GM18517 (cell line): ENCODE measurements around the gene ACOT7.
"Not testable (repeated sequence)": the region's sequence is repeated elsewhere in the genome, so short reads cannot be mapped to it uniquely, and the experiment has no call there.

ENCODE experiments used
- ATAC-seq: cut with Tn5 transposase; IDR thresholded peaks from one replicate; pipeline ENCODE4 v1.9.1; 2021; ENCODE audit warnings: mild to moderate bottlenecking, moderate library complexity; ENCODE audit not compliant: unreplicated experiment

Gene ACOT7

DNA sequence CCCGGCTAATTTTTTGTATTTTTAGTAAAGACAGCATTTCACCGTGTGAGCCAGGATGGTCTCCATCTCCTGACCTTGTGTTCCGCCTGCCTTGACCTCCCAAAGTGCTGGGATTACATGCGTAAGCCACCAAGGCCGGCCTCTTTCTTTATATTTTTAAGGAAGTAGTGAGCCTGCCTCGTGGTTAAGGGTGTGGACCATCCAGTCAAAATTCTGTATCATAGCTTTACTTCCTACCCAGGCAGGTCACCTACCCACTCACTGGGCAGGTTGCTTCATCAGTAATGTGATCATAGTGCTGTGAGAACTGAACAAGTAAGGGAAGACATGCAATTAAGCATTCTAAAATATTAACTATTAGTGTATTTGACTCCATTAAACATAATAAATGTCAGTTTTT is 8.1 kb upstream of the ACOT7 start:
- no peak for ATAC-seq

DNA sequence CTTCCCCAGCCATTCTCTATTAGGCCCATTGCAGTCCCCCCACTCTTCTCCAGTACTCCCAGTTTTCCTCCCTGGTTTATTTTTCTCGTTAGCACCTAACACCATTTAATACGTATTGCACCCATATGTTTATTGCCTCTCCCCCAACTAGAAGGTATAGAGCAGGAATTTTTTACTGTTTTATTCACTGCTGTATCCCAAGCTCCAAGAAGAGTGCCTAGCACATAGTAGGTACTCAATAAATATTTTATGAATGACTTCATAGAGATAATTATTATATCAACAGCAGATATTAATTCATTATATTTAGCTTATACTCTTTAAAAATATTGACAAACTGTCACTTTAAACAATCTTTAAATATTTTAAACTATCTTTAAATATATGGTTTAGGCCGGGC is 5.7 kb upstream of the ACOT7 start:
- no peak for ATAC-seq

DNA sequence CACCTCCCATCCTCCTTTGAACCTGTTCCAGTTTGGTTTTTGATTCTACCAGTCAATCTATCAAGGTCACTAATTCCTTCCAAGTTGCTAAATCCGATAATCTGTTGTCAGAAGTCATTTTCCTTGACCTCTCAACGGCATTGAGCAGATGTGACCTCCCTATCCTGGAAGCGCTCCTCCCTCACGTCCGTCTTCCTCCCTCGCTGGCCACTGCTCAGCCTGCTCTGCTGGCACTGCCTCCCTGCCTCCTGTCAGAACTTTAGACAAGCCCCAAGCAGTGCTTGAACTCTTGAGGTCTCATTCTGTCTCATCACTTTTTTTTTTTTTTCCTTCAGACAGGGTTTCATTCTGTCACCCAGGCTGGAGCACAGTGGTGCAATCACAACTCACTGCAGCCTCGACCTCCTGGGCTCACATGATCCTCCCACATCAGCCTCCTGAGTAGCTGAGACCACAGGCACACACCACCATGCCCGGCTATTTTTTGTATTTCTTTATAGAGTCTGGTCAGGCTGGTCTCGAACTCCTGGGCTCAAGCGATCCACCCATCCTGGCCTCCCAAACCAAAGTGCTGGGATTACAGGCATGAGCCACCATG is 4.4 kb upstream of the ACOT7 start:
- no peak for ATAC-seq

DNA sequence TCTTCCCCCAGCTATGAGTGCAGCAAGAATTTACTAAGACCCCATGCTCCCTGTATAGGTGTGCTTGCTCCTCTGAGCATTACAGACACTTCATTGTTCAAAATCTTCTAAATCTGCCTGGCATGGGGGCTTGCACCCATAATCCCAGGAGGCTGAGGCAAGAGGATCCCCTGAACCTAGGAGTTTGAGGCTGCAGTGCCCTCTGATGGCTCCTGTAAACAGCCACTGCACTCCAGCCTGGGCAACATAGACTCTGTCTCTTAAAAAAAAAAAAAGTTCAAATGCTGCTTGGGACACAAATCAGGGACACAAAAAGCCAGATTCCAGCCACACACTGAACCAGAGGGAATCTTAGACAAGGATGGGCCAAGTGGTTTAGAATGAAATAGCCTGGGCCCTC is 3.4 kb upstream of the ACOT7 start:
- ATAC-seq: no peak

DNA sequence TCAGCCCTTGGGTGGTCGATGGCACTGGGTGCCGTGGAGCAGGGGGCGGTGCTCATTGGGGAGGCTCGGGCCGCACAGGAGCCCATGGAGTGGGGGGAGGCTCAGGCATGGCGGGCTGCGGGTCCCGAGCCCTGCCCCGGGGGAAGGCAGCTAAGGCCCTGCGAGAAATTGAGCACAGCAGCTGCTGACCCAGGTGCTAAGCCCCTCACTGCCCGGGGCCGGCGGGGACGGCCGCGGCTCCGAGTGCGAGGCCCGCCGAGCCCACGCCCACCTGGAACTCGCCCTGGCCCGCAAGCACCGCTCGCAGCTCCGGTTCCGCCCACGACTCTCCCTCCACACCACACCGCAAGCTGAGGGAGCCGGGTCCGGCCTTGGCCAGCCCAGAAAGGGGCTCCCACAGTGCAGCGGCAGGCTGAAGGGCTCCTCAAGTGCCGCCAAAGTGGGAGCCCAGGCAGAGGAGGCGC is 2.2 kb upstream of the ACOT7 start:
- ATAC-seq: not testable (repeated sequence)

DNA sequence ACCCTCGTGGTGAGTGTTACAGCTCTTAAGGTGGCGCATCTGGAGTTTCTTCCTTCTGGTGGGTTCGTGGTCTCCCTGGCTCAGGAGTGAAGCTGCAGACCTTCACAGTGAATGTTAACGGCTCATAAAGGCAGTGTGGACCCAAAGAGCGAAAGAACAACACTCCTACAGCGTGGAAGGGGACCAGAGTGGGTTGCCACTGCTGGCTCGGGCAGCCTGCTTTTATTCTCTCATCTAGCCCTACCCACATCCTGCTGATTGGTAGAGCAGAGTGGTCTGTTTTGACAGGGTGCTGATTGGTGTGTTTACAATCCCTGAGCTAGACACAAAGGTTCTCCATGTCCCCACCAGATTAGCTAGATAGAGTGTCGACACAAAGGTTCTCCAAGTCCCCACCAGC is 1.6 kb upstream of the ACOT7 start:
- ATAC-seq: not testable (repeated sequence)

DNA sequence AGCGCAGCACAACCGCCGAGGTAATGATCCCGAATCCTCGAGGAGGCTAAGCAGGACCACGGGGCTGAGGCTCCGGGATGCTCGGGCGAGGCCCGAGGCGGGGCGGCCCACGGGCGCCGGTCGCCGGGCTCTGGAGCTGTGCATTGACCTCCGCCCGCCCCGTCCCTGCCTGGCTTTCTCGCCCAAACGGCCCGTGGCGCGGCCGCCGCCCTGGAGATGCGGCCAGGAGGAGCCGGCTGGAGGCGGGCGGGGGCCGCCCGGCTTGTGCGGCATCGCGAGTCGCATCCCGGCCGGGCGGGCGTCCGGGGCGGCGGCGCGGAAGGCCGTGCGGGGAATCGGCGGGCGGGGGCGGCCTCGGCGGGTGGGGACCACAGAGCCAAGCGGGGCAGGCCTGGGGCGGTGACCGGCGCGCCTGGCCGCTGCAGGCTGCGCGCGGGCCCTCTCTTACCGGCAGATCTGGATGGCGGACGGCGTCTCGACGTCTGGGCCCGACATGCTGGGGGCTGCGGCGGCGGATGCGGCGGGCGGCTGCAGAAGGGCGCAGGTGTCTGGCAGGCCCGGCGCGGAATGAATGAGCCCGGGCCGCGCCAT is 663 bp downstream of the ACOT7 start:
- peak; percentile 57 for ATAC-seq

DNA sequence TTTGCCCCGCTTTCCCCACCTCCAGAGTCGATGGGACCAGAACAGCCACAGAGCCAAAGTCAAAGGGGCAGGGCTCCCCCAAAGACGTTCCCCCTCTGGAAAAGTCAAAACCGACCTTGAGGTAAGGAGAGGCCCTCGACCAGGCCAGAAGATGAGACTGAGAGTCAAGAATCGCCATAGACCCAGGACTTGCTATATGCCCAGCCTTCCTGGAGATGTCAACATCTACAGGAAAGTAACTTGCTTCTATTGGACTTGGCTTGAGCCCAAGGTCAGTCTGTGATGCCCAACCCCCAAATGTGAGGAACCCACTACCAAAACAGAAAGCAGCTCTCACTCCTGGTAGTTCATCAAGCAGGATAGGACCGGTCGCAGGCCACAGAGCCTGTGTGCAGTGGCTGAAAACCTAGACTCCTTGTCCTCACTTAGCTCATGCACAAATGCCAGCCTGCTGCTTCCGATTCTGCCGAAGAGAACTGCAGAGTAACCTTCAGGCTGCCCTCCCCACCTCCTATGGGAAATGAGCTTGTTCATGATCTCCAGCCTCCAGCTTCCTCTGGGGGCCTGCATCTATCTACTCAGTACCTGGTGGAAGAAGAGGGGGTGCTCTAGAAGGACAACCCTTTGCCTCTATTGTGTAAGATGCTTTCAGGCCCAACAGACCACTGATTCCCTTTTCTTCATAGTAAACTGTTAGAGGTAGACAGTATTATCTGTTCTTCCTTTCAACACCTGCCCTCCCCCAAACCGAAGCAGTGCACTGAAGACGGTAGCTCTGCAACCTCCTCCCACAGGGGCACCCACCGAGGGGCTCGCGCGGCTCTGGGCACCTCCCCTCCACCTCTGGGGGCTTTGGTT is 1.4 kb downstream of the ACOT7 start:
- ATAC-seq: no peak

DNA sequence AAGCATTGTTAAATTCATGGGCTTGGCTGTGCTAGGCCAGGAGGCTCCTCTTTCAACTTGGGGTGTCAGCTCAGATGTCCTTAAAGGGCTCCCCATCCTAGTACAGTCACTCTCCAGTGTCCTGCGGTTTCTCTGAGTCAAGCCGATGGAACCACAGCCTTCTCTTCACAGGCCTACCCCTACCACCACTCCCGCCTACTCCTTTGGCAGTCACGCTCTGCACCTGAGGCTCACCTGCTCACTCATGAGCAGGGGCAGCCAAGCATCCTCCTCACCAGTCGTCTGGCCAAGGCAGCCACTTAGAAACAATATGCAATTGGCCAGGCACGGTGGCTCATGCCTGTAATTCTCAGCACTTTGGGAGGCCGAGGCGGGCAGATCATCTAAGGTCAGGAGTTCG is 3.6 kb downstream of the ACOT7 start:
- ATAC-seq: no peak

DNA sequence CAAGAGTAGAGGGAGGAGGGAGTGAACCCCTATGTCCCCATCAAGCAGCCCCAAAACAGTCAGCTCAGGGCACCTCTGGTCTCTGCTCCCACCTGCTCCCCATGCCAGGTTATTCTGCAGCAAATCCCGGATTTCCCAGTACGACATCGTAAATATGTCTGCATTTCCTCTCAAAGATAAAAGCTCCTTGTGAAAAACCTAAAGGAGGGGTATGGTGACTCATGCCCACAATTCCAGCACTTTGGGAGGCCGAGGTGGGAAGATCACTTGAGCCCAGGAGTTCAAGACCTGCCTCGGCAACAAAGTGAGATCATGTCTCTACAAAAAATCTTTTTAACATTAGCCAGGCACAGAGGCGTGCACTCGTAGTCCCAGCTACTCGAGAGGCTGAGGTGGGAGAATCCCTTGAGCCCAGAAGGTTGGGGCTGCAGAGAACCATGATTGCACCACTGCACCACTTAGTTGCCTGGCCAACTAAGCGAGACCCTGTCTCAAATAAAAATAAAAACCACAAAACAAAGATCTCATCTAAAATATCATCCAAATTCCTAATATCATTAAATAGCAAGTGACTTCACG is 7.1 kb downstream of the ACOT7 start:
- no peak for ATAC-seq

DNA sequence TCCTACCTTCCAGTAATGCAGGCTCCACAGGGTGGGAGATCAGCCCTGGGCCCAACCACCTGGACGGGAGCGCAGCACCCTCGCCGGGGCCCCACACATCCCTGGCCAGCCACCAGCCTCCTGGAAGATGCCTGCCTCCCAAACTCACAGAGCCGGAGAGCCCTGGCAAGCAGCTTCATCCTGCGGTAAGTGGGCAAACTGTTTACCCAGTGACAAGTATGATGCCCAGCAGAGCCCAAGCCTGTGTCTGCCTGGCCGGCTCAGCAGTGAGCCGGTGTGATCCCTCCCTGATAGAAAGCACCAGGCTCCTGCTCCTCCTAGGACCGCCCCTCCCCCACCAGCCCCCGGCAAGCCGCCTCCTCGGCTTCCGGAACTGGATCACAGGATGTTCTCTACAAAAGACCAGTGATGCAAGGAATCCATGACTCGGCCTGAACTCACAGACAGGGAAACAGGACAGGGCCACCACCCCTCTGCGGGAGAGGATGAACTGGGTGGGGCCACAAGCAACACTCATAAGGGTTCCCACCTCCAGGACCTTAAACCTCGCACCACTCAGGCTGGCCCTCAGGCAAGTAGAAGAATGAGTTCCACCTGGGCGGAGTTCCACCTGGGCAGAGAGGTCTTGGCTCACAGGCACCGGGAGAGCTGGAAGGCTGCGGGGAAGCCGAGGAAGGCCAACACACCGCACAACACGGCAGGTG is 7.9 kb downstream of the ACOT7 start:
- no peak for ATAC-seq

DNA sequence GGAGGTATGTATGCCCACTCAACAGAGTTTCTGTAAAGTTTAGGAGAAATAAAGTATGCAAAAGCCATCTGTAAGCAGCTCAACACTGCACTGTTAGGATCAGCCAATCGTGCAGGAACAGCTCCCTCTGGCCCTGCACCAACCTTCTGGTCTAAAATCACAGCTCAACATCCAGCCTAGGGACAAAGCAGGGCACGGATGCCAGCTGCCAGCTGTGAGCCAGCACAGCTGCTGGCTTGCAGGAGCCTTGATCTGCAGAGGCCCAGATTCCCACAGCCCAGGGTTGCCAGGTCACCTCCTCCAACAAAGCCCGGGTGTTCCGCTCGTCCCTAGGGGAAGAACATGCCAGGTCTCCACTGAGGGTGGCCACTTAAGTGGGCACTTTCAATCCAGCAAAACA is 8.6 kb downstream of the ACOT7 start:
- no peak for ATAC-seq

DNA sequence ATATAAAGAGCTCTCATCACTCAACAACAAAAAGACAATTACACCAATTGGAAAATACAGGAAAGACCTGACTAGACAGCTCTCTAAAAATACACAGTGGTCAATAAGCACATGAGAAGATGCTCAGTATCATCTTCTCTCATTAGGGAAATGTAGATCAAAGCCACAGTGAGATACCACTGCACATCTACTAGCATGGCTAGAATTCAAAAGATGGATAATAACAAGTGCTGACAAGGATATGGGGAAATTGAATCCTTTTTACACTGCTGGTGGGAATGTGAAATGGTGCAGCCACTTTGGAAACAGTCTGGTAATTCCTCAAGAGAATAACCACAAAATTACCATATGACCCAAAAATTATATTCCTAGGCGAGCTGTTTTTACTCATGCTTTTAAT is 9.4 kb downstream of the ACOT7 start:
- no peak for ATAC-seq

DNA sequence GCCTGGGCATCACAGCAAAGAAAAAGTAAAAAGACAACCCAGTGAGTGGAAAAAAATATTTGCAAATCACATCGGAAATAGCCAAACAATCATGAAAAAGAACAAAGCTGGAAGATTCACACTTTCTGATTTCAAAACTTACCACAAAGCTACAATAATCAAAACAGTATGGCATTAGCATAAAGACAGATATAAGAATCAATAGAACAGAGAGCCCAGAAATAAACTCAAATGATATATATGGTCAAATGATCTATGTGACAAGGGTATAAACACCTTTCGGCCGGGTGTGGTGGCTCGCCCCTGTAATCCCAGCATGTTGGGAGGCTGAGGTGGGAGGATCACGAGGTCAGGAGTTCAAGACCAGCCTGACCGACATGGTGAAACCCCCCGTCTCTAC is 13.5 kb downstream of the ACOT7 start:
- ATAC-seq: no peak

DNA sequence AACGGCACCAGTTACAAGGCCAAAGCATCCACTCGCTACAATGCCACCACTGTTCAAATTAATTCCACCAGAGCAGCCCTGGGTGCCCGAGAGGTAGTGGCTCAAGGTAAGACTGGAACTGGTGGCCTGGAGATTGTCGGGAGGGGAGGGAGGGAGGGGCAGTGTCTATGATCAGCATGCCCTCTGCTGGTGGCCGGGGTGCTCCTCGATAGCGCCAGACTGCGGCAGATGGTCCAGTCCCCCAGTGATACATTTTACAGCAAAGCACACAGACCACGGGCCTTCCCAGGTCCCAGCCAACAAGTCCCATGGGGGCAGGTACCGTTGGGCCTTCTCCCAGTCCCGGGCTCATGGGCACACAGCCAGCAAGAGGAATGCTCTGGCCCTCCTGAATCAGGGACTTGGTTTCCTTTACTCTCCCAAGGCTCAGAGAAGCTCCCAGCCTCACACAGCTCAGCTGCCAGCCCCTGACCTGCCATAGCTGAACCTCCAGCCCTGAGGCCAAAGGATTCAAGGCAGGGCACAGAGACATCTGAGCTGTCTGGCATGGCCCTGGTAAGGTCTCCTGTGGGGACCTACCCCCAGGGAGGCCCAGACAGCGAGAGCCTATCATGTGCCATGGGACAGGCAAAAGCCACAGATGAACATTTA is 15.3 kb downstream of the ACOT7 start:
- no peak for ATAC-seq

DNA sequence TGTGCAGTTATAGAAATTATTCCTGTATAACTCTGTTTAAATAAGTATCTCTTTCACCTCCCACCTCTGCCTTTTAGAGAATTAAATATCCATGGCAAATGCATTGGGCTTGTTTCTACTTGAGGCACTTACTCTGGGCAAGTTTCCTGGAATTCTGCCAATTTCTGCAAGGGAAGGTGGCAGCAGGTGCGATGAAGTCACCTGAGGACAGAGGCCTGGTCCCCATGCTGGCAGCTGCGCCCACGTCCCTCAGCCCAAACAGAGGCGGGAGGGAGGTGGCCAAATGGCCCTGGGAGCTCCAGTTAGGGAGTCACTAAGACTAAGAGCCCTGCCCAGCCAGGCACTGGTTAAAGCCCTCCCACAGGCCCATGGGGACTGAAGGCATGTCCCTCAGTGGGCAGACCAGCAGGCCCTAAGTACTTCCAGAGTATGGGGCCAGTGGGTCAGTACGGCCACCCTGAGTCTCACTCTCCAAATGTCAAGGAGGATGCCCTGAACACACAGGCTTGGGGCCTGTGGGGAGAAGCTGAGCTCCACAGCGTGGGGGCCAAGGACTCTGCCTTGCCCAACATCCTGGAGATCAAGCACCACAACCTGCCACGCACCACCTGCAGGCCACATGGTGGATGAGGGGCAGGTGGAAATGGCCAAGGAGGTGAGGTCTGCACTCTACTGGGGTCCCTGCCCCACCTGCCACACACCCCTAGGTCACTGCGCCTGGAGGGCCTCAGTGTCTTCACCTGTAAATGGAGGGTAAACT is 19.4 kb downstream of the ACOT7 start:
- no peak for ATAC-seq

DNA sequence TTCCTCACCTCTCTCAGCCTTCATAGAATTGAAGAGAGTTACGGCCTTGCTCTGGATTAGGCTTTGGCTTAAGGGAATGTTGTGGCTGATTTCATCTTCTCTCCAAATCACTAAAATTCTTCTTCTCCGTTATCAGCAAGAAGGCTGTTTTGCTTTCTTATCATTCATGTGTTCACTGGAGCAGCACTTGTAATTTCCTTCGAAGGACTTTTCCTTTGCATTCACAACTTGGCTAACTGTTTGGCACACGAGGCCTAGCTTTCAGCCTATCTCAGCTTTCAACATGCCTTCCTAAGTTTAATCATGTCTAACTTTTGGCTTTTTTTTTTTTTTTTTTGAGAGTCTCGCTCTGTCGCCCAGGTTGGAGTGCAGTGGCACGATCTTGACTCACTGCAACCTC is 21.3 kb downstream of the ACOT7 start:
- not testable (repeated sequence) for ATAC-seq

DNA sequence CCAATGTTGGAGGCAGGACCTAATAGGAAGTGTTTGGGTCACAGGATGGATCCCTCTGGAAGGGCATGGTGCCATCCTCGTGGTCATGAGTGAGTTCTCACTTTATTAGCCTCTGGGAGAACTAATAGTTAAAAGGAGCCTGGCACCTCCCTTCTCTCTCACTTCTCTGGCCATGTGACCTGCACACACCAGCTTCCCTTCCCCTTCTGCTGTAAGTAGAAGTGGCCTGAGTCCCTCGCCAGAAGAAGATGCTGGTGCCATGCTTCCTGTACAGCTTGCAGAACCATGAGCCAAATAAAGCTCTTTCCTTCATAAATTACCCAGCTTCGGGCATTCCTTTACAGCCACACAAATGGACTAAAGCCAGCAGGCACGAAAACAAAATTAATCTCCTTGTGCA is 23.6 kb downstream of the ACOT7 start:
- ATAC-seq: no peak

DNA sequence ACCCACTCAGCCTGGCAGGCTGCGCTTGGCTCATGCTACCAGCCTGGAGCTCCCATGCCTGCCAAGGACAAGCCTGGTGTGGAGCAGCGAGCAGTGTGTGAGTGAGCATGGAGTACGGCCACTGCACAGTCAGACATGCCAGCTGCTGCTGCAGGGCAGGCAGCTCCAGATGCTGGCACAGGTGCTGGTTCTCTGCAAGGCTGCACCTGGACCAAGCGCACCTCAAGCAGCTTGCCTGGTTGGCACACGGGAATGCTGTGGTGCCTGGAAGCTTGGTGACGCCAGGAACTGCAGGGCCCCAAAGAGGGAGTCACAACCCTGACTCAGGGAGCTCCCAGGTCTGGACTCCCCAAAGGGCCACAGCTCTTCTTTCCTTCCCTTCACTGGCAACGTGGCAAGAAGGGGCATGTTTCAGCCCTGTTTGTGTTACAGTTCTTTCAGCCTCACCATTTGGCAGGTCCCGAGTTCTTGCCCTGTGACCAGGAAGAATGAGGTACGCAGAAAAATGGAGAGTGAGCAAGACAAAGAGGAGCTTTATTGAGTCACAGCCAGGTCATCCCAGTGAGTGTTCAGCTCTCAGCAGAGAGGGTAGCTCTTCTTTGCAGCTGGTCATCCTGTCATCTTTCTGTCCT is 26.1 kb downstream of the ACOT7 start:
- ATAC-seq: no peak
